H1 (cell line): ENCODE measurements around the gene GRM7.

Experiments used
- BCL11A ChIP-seq, 2 experiments: IDR thresholded peaks; one replicate each; pipeline ENCODE4 v1.6.1; 2011; ENCODE audit warnings: low read depth in 2 of 2, low read length in 2 of 2, mild to moderate bottlenecking in 2 of 2
- EZH2 ChIP-seq: fragments of 200-600 bp; sonication (generic); IDR thresholded peaks from 2 replicates; pipeline ENCODE4 v1.7.1; 2012; ENCODE audit warnings: low read depth, mild to moderate bottlenecking, moderate library complexity, low read length, inconsistent platforms; ENCODE audit not compliant: severe bottlenecking
- POLR2A ChIP-seq, 2 experiments: IDR thresholded peaks; 1 replicate in 1 of 2; 2 replicates in 1 of 2; pipeline ENCODE4 v1.6.1; 2011; ENCODE audit warnings: low read depth in 2 of 2, low read length in 2 of 2, mild to moderate bottlenecking in 2 of 2; ENCODE audit errors: control extremely low read depth in 1 of 2
- RNF2 ChIP-seq: fragments of 200-900, 300-1000 bp; sonication (generic); IDR thresholded peaks from 2 replicates; pipeline ENCODE4 v1.7.1; 2016; ENCODE audit warnings: borderline replicate concordance, low read depth, mild to moderate bottlenecking, antibody characterized with exemption, low read length; ENCODE audit not compliant: poor library complexity, severe bottlenecking; ENCODE audit errors: missing control alignments
- TAF1 ChIP-seq: IDR thresholded peaks from 2 replicates; pipeline ENCODE4 v1.6.1; 2011; ENCODE audit warnings: mild to moderate bottlenecking, low read depth, low read length
- TF ChIP-seq, protein P1 (sequence below), 3 experiments: IDR thresholded peaks; 1 replicate in 2 of 3; 2 replicates in 1 of 3; pipeline versions ENCODE4 v1.5.1 to v1.6.1; 2011; ENCODE audit warnings: low read length in 3 of 3, mild to moderate bottlenecking in 3 of 3, inconsistent platforms in 2 of 3, low read depth in 1 of 3, moderate library complexity in 1 of 3; ENCODE audit not compliant: insufficient read depth in 1 of 3; ENCODE audit errors: control extremely low read depth in 1 of 3

DNA sequence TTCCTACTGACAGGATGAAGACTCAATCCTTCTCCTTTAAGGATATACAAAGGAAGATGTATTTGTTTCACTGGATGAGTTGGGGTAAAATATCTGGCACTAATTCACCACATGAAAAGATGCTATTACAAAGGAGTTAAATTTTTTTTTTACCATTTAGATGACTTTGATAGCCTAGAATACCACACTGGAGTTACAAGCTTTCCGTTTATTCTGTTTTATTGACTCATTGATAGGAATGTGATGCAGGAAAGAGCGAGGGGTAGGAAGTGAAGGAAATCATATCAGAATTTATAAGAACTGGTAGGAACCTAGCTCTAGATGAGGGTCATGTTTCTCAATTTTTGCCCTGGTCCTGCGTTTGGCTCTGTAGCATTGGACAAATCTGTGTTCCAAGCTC is 427.2 kb downstream of the GRM7 start:
- TF ChIP-seq BCL11A (IDR thresholded peaks at IDR 0.05; ENCODE audit: low read depth in 2 of 2, low read length in 2 of 2) (no peak), EZH2 (no peak), TAF1 (no peak), POLR2A (IDR thresholded peaks at IDR 0.05; ENCODE audit: control extremely low read depth in 1 of 2, low read depth in 2 of 2, low read length in 2 of 2) (no peak), RNF2 (no peak)
- TF ChIP-seq, protein P1, sequence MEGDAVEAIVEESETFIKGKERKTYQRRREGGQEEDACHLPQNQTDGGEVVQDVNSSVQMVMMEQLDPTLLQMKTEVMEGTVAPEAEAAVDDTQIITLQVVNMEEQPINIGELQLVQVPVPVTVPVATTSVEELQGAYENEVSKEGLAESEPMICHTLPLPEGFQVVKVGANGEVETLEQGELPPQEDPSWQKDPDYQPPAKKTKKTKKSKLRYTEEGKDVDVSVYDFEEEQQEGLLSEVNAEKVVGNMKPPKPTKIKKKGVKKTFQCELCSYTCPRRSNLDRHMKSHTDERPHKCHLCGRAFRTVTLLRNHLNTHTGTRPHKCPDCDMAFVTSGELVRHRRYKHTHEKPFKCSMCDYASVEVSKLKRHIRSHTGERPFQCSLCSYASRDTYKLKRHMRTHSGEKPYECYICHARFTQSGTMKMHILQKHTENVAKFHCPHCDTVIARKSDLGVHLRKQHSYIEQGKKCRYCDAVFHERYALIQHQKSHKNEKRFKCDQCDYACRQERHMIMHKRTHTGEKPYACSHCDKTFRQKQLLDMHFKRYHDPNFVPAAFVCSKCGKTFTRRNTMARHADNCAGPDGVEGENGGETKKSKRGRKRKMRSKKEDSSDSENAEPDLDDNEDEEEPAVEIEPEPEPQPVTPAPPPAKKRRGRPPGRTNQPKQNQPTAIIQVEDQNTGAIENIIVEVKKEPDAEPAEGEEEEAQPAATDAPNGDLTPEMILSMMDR (IDR thresholded peaks at IDR 0.05; ENCODE audit: control extremely low read depth in 1 of 3, insufficient read depth in 1 of 3, low read depth in 1 of 3, low read length in 3 of 3) = no peak
